GM12892 (cell line): ENCODE measurements around the gene MMP14.

Experiments used
- POLR2AphosphoS5 ChIP-seq: IDR thresholded peaks from 2 replicates; pipeline ENCODE4 v1.6.1; 2011; ENCODE audit warnings: low read depth, low read length, control low read depth
- TAF1 ChIP-seq: IDR thresholded peaks from 2 replicates; pipeline ENCODE4 v1.6.1; 2011; ENCODE audit warnings: low read depth, mild to moderate bottlenecking, control low read depth, low read length, borderline replicate concordance

- TF ChIP-seq TAF1 (no peak), POLR2AphosphoS5 (no peak)
Measured at GRCh38 chr14:22838631-22839041, 2.3 kb downstream of the MMP14 start.
